Stimulated activated CD8-positive, alpha-beta memory T cell treated with anti-CD3 and anti-CD28 coated beads, Interleukin-15, amount 100 ng/mL, for 1 hour (primary cell): ENCODE data around the gene PLAA.

ENCODE experiments used
- DNase-seq: peaks from one replicate; pipeline ENCODE4 v3.0.0-alpha.2; 2020; ENCODE audit warnings: low read depth

The PLAA gene

GRCh38 chr9:26946753-26947727 lies at the start of gene PLAA:
Gene PLAA (minus strand): TSS chr9:26947242. CDS start chr9:26947045, 197 bp downstream.
- peak; percentile 69 for DNase-seq

- no peak for DNase-seq
These were observed 48.8 kb upstream of the PLAA start for GRCh38 chr9:26995810-26996209.

- no peak for DNase-seq
These were observed 36.3 kb upstream of the PLAA start for GRCh38 chr9:26983340-26983739.

- no peak for DNase-seq
These were observed 29.0 kb upstream of the PLAA start for GRCh38 chr9:26975728-26976707.

- no peak for DNase-seq
These were observed 27.9 kb upstream of the PLAA start for GRCh38 chr9:26974927-26975326.

GRCh38 chr9:26973989-26974388 lies 26.9 kb upstream of the PLAA start:
- no peak for DNase-seq

- DNase-seq = no peak
These were observed 24.7 kb upstream of the PLAA start for GRCh38 chr9:26971721-26972120.

- no peak for DNase-seq
These were observed 9.8 kb upstream of the PLAA start for GRCh38 chr9:26956860-26957233.

- peak; percentile 85 for DNase-seq
These were observed 9.1 kb upstream of the PLAA start, which contains the start of gene IFT74 for GRCh38 chr9:26955921-26956859. Gene IFT74 (plus strand): TSS chr9:26956412. CDS start chr9:26961968, 5,556 bp downstream.

- no peak for DNase-seq
These were observed 8.3 kb upstream of the PLAA start for GRCh38 chr9:26955222-26955903.

- DNase-seq = no peak
These were observed 7.0 kb upstream of the PLAA start for GRCh38 chr9:26954050-26954508.

- DNase-seq = no peak
These were observed 4.8 kb upstream of the PLAA start for GRCh38 chr9:26951794-26952193.

GRCh38 chr9:26950521-26950920 lies 3.5 kb upstream of the PLAA start:
- DNase-seq = no peak

- DNase-seq = no peak
These were observed 2.6 kb upstream of the PLAA start for GRCh38 chr9:26949637-26950069.

GRCh38 chr9:26947736-26948135 lies 694 bp upstream of the PLAA start:
- no peak for DNase-seq

GRCh38 chr9:26945591-26945990 lies 1.5 kb downstream of the PLAA start:
- no peak for DNase-seq

- DNase-seq = no peak
These were observed 6.3 kb downstream of the PLAA start for GRCh38 chr9:26940779-26941178.

GRCh38 chr9:26939955-26940711 lies 6.9 kb downstream of the PLAA start:
- DNase-seq = no peak

- DNase-seq = no peak
These were observed 9.1 kb downstream of the PLAA start for GRCh38 chr9:26937816-26938371.
